Mesendoderm (in vitro differentiated cells): ENCODE measurements around the gene VIT.
A peak's percentile ranks its signal among the peaks of the same experiment; 100 is the strongest.

Experiments
- DNase-seq: peaks from one replicate; pipeline ENCODE4 v3.0.0; 2013
- H2AK5ac ChIP-seq: 2 replicates; pipeline ENCODE4 v1.6.1; 2013; ENCODE audit warnings: low read length, inconsistent platforms
- H2BK120ac ChIP-seq: 2 replicates; pipeline ENCODE4 v1.6.1; 2013; ENCODE audit warnings: low read depth, mild to moderate bottlenecking, low read length, moderate library complexity, mixed read lengths
- H2BK15ac ChIP-seq: replicated peaks from 2 replicates; pipeline ENCODE4 v1.6.1; 2013; ENCODE audit warnings: low read depth, mild to moderate bottlenecking, moderate library complexity
- H2BK5ac ChIP-seq: 2 replicates; pipeline ENCODE4 v1.6.1; 2013; ENCODE audit warnings: low read length, inconsistent platforms
- H3K18ac ChIP-seq: 2 replicates; pipeline ENCODE4 v1.6.1; 2013; ENCODE audit warnings: mild to moderate bottlenecking, low read length, mixed read lengths
- H3K23ac ChIP-seq: one replicate; pipeline ENCODE4 v1.6.1; 2013; ENCODE audit warnings: low read length
- H3K27ac ChIP-seq: 2 replicates; pipeline ENCODE4 v1.5.1; 2013; ENCODE audit warnings: low read depth, mild to moderate bottlenecking, inconsistent platforms, low read length, moderate library complexity
- H3K27me3 ChIP-seq: 2 replicates; pipeline ENCODE4 v1.6.1; 2013; ENCODE audit warnings: low read length, control low read depth, mild to moderate bottlenecking, inconsistent platforms; ENCODE audit not compliant: insufficient read depth, poor library complexity
- H3K36me3 ChIP-seq: 2 replicates; pipeline ENCODE4 v1.6.1; 2013; ENCODE audit warnings: low read length, inconsistent platforms; ENCODE audit not compliant: control insufficient read depth, insufficient read depth
- H3K4ac ChIP-seq: one replicate; pipeline ENCODE4 v1.6.1; 2013; ENCODE audit warnings: low read depth, mild to moderate bottlenecking, low read length, moderate library complexity
- H3K4me1 ChIP-seq: 2 replicates; pipeline ENCODE4 v1.6.1; 2013; ENCODE audit warnings: low read depth, low read length, inconsistent platforms; ENCODE audit not compliant: control insufficient read depth
- H3K4me2 ChIP-seq: 2 replicates; pipeline ENCODE4 v1.6.1; 2013; ENCODE audit warnings: low read length
- H3K4me3 ChIP-seq: 2 replicates; pipeline ENCODE4 v1.5.1; 2013; ENCODE audit warnings: mild to moderate bottlenecking, low read length
- H3K56ac ChIP-seq: one replicate; pipeline ENCODE4 v1.6.1; 2013; ENCODE audit warnings: low read length
- H3K79me1 ChIP-seq: 2 replicates; pipeline ENCODE4 v1.6.1; 2013; ENCODE audit warnings: low read length, inconsistent platforms
- H3K79me2 ChIP-seq: 2 replicates; pipeline ENCODE4 v1.6.1; 2013; ENCODE audit warnings: mild to moderate bottlenecking, low read length; ENCODE audit not compliant: control insufficient read depth, insufficient read depth
- H3K9ac ChIP-seq: 2 replicates; pipeline ENCODE4 v1.6.1; 2013; ENCODE audit warnings: low read length, inconsistent platforms
- H4K5ac ChIP-seq: one replicate; pipeline ENCODE4 v1.6.1; 2013; ENCODE audit warnings: low read length
- H4K8ac ChIP-seq: one replicate; pipeline ENCODE4 v1.6.1; 2013; ENCODE audit warnings: low read depth, mild to moderate bottlenecking, control low read depth, low read length, moderate library complexity
- WGBS: extraction: QIAGEN DNeasy Blood & Tissue Kit; methylation state at CpG from one replicate; pipeline ENCODE4 v1.1.7; 2013; ENCODE audit warnings: low lambda C conversion rate, missing lambda C conversion rate; ENCODE audit not compliant: insufficient coverage; ENCODE audit errors: extremely low coverage; 5-methylcytosine and 5-hydroxymethylcytosine counted together

The VIT gene

DNA sequence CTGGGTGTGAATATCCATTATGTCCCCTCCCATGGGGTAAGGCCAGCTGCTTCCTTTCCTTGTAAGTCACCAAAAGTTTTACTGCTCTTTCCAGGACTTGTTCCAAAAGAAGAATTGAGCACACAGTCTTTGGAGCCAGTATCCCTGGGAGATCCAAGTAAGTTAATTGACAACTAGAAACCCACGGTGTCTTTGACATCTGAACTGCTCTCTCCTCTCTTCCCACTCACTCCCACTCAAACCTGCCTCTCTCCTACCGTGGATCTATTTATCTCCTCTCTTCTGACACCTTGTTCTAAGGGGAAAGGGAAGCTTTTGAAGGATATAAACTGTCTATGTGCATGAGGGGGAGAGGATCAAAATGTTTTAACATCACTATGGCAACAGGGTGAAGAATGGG is 86.7 kb downstream of the VIT start:
- Histone ChIP-seq H3K4ac (no peak overlapping the region), H2BK120ac (no peak overlapping the region)
- no CpG with 5 or more reads among the region's 2 CpGs for WGBS

GRCh38 chr2:36785179-36785795 is 88.8 kb downstream of the VIT start:
- H3K4me2 ChIP-seq: no peak overlapping the region
- peak overlapping the region; percentile 59 for H4K5ac ChIP-seq
- no peaks in the 10 kb centered on the region for H3K36me3 ChIP-seq
- no peak overlapping the region for H2BK5ac ChIP-seq
- no peak overlapping the region for H3K23ac ChIP-seq
- no peak overlapping the region for H4K8ac ChIP-seq
- H3K4me1 ChIP-seq: peaks cover 2% of the 10 kb centered on the region
- H3K27ac ChIP-seq: no peak overlapping the region
- no peaks in the 10 kb centered on the region for H3K79me1 ChIP-seq
- H3K9ac ChIP-seq: peak overlapping the region; percentile 14
- no CpG with 5 or more reads among the region's 5 CpGs for WGBS
- no peaks in the 10 kb centered on the region for H3K79me2 ChIP-seq
- no peak overlapping the region for H2BK120ac ChIP-seq
- no peaks in the 10 kb centered on the region for H3K27me3 ChIP-seq
- DNase-seq: peak; percentile 84
- H3K56ac ChIP-seq: peak overlapping the region; percentile 29
- no peak overlapping the region for H3K4ac ChIP-seq
- H3K4me3 ChIP-seq: no peak overlapping the region
- no peak overlapping the region for H2AK5ac ChIP-seq
- H2BK15ac ChIP-seq: no peak overlapping the region
- no peak overlapping the region for H3K18ac ChIP-seq

More for the DNA sequence above, 86.7 kb downstream of the VIT start:
- Histone ChIP-seq H3K79me1 (no peaks in the 10 kb centered on the region), H3K27me3 (no peaks in the 10 kb centered on the region), H3K9ac (no peak overlapping the region), H3K18ac (no peak overlapping the region), H3K4me1 (peaks cover 2% of the 10 kb centered on the region), H3K79me2 (no peaks in the 10 kb centered on the region), H4K8ac (no peak overlapping the region), H3K23ac (no peak overlapping the region), H4K5ac (no peak overlapping the region), H3K36me3 (no peaks in the 10 kb centered on the region), H3K27ac (no peak overlapping the region), H2BK5ac (no peak overlapping the region), H3K4me3 (no peak overlapping the region), H2BK15ac (no peak overlapping the region), H3K56ac (no peak overlapping the region), H2AK5ac (no peak overlapping the region), H3K4me2 (no peak overlapping the region)
- no peak for DNase-seq

DNA sequence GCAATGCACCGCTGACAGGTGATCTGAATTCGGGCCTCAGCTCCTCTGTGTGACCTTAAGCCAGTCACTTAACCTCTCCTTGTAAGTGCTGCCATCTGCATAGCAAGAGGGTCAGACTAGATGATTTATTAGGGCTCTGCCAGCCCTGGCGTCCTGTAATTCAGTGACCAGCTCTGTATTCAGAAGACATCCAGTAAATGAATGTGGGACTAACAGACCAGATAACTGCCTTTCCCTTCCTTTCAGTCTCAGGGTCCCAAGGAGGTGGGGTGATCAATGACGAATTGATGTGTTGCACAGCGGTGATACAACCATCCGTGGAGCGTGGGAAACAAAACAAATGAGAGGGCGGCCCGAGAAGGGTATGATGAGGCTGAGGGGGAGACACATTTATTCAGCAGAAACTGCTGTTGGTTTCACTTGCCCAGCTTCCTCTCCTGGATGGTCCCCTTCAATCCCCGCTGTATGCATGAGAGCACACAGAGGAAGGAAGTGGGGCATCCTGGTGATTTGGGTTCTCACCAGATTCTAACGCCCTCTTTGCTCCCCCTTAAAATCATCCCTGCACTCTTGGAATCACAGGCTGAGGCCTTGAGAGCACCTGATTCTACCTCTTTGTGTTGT is 92.8 kb downstream of the VIT start:
- H3K56ac ChIP-seq: no peak overlapping the region
- no peak overlapping the region for H3K4me3 ChIP-seq
- H3K27me3 ChIP-seq: no peaks in the 10 kb centered on the region
- no peaks in the 10 kb centered on the region for H3K79me2 ChIP-seq
- H2BK5ac ChIP-seq: no peak overlapping the region
- H2BK15ac ChIP-seq: no peak overlapping the region
- H3K79me1 ChIP-seq: no peaks in the 10 kb centered on the region
- no peak overlapping the region for H3K18ac ChIP-seq
- H3K36me3 ChIP-seq: no peaks in the 10 kb centered on the region
- no peak overlapping the region for H3K27ac ChIP-seq
- H3K9ac ChIP-seq: no peak overlapping the region
- H4K8ac ChIP-seq: no peak overlapping the region
- no peak overlapping the region for H2AK5ac ChIP-seq
- H3K23ac ChIP-seq: no peak overlapping the region
- no CpG with 5 or more reads among the region's 11 CpGs for WGBS
- H3K4me1 ChIP-seq: peaks cover 2% of the 10 kb centered on the region
- no peak overlapping the region for H4K5ac ChIP-seq
- H3K4ac ChIP-seq: no peak overlapping the region
- no peak overlapping the region for H3K4me2 ChIP-seq
- DNase-seq: no peak
- H2BK120ac ChIP-seq: no peak overlapping the region

DNA sequence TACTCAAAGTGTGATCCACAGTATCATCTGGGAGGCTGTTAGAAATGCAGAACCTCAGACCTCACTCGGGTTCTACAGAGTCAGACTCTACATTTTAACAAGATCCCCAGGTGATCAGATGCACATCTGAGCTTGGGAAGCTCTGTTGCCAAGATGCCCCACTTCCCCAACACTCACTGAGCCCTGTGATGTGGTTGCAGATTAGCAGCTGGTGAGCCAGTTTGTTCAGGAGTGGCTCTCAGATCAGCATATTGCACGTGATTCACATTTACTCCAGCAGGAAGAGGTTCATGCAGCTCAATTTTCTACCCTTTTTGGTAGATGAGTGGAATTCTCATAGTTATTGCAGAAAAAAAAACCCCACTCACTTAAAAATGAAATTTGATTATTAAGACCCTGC is 96.4 kb downstream of the VIT start:
- no peak for DNase-seq
- WGBS: no CpG with 5 or more reads among the region's 2 CpGs

GRCh38 chr2:36797324-36798070 is 101.0 kb downstream of the VIT start:
- H4K5ac ChIP-seq: no peak overlapping the region
- H3K23ac ChIP-seq: no peak overlapping the region
- H2BK120ac ChIP-seq: no peak overlapping the region
- no peaks in the 10 kb centered on the region for H3K79me2 ChIP-seq
- no peak overlapping the region for H3K4ac ChIP-seq
- no peak overlapping the region for H3K4me3 ChIP-seq
- H3K36me3 ChIP-seq: no peaks in the 10 kb centered on the region
- H3K56ac ChIP-seq: no peak overlapping the region
- H2AK5ac ChIP-seq: no peak overlapping the region
- H4K8ac ChIP-seq: no peak overlapping the region
- no peak overlapping the region for H2BK5ac ChIP-seq
- no peaks in the 10 kb centered on the region for H3K79me1 ChIP-seq
- no peak overlapping the region for H3K9ac ChIP-seq
- no peak overlapping the region for H2BK15ac ChIP-seq
- no peaks in the 10 kb centered on the region for H3K4me1 ChIP-seq
- H3K18ac ChIP-seq: no peak overlapping the region
- H3K4me2 ChIP-seq: no peak overlapping the region
- H3K27me3 ChIP-seq: no peaks in the 10 kb centered on the region
- no CpG with 5 or more reads among the region's 6 CpGs for WGBS
- H3K27ac ChIP-seq: no peak overlapping the region
- no peak for DNase-seq

More for the DNA sequence above, 96.4 kb downstream of the VIT start:
- Histone ChIP-seq H3K23ac (no peak overlapping the region), H2BK120ac (no peak overlapping the region), H3K18ac (no peak overlapping the region), H2AK5ac (no peak overlapping the region), H3K27ac (no peak overlapping the region), H3K4me3 (no peak overlapping the region), H3K79me1 (no peaks in the 10 kb centered on the region), H3K4me2 (no peak overlapping the region), H3K36me3 (no peaks in the 10 kb centered on the region), H3K79me2 (no peaks in the 10 kb centered on the region), H3K9ac (no peak overlapping the region), H3K27me3 (no peaks in the 10 kb centered on the region), H3K4me1 (no peaks in the 10 kb centered on the region), H2BK15ac (no peak overlapping the region), H4K5ac (no peak overlapping the region), H3K4ac (no peak overlapping the region), H4K8ac (no peak overlapping the region), H3K56ac (no peak overlapping the region), H2BK5ac (no peak overlapping the region)
